ES-I3 (cell line): ENCODE data around the gene DPYSL5.
"Not testable (repeated sequence)": the region's sequence is repeated elsewhere in the genome, so short reads cannot be mapped to it uniquely, and the experiment has no call there.

Source experiments
- H3K36me3 ChIP-seq: 2 replicates; pipeline ENCODE4 v1.6.1; 2013; ENCODE audit warnings: mild to moderate bottlenecking, low read length, control low read depth, moderate library complexity; ENCODE audit not compliant: insufficient read depth
- H3K4me1 ChIP-seq: 2 replicates; pipeline ENCODE4 v1.6.1; 2013; ENCODE audit warnings: mild to moderate bottlenecking, control low read depth, low read length; ENCODE audit not compliant: insufficient read depth
- H3K9ac ChIP-seq: 2 replicates; pipeline ENCODE4 v1.6.1; 2013; ENCODE audit warnings: low read depth, mild to moderate bottlenecking, low read length, moderate library complexity
- H3K9me3 ChIP-seq: 2 replicates; pipeline ENCODE4 v1.6.1; 2013; ENCODE audit warnings: mild to moderate bottlenecking, low read length, moderate library complexity; ENCODE audit not compliant: control insufficient read depth, insufficient read depth

DPYSL5 gene

GRCh38 chr2:26876260-26876659, 28.3 kb downstream of the DPYSL5 start:
- Histone ChIP-seq H3K36me3 (no peaks in the 10 kb centered on the region), H3K9me3 (no peaks in the 10 kb centered on the region), H3K9ac (no peak overlapping the region), H3K4me1 (no peaks in the 10 kb centered on the region)

GRCh38 chr2:26877276-26877675, 29.3 kb downstream of the DPYSL5 start:
- Histone ChIP-seq H3K4me1 (no peaks in the 10 kb centered on the region), H3K9ac (no peak overlapping the region), H3K36me3 (no peaks in the 10 kb centered on the region), H3K9me3 (no peaks in the 10 kb centered on the region)

- H3K4me1 ChIP-seq: no peaks in the 10 kb centered on the region
- H3K9me3 ChIP-seq: no peaks in the 10 kb centered on the region
- no peak overlapping the region for H3K9ac ChIP-seq
- no peaks in the 10 kb centered on the region for H3K36me3 ChIP-seq
Measured at GRCh38 chr2:26880161-26880560, 32.2 kb downstream of the DPYSL5 start.

- Histone ChIP-seq H3K4me1 (no peaks in the 10 kb centered on the region), H3K36me3 (no peaks in the 10 kb centered on the region), H3K9ac (no peak overlapping the region), H3K9me3 (no peaks in the 10 kb centered on the region)
Measured at GRCh38 chr2:26880910-26881435, 33.0 kb downstream of the DPYSL5 start.

- H3K4me1 ChIP-seq: not testable (repeated sequence)
Measured at GRCh38 chr2:26882220-26882619, 34.3 kb downstream of the DPYSL5 start.

GRCh38 chr2:26883956-26884355, 36.0 kb downstream of the DPYSL5 start:
- Histone ChIP-seq H3K36me3 (no peaks in the 10 kb centered on the region), H3K4me1 (no peaks in the 10 kb centered on the region), H3K9ac (no peak overlapping the region), H3K9me3 (no peaks in the 10 kb centered on the region)

More at GRCh38 chr2:26882220-26882619, 34.3 kb downstream of the DPYSL5 start:
- not testable (repeated sequence) for H3K9ac ChIP-seq, H3K9me3 ChIP-seq, H3K36me3 ChIP-seq

GRCh38 chr2:26884486-26884885, 36.6 kb downstream of the DPYSL5 start:
- Histone ChIP-seq H3K9me3 (no peaks in the 10 kb centered on the region), H3K9ac (no peak overlapping the region), H3K4me1 (no peaks in the 10 kb centered on the region), H3K36me3 (no peaks in the 10 kb centered on the region)

- no peaks in the 10 kb centered on the region for H3K9me3 ChIP-seq
- H3K9ac ChIP-seq: no peak overlapping the region
- no peaks in the 10 kb centered on the region for H3K36me3 ChIP-seq
- no peaks in the 10 kb centered on the region for H3K4me1 ChIP-seq
Measured at GRCh38 chr2:26885651-26886329, 37.9 kb downstream of the DPYSL5 start.

- Histone ChIP-seq H3K9ac (no peak overlapping the region), H3K4me1 (no peaks in the 10 kb centered on the region), H3K36me3 (no peaks in the 10 kb centered on the region), H3K9me3 (no peaks in the 10 kb centered on the region)
Measured at GRCh38 chr2:26886736-26887135, 38.8 kb downstream of the DPYSL5 start.

- H3K4me1 ChIP-seq: no peaks in the 10 kb centered on the region
- H3K36me3 ChIP-seq: no peaks in the 10 kb centered on the region
- no peak overlapping the region for H3K9ac ChIP-seq
- H3K9me3 ChIP-seq: no peaks in the 10 kb centered on the region
Measured at GRCh38 chr2:26887151-26887550, 39.2 kb downstream of the DPYSL5 start.

- Histone ChIP-seq H3K9ac (no peak overlapping the region), H3K9me3 (no peaks in the 10 kb centered on the region), H3K36me3 (no peaks in the 10 kb centered on the region), H3K4me1 (no peaks in the 10 kb centered on the region)
Measured at GRCh38 chr2:26889796-26890195, 41.9 kb downstream of the DPYSL5 start.

GRCh38 chr2:26890341-26891000, 42.5 kb downstream of the DPYSL5 start:
- Histone ChIP-seq H3K9ac (no peak overlapping the region), H3K4me1 (no peaks in the 10 kb centered on the region), H3K36me3 (no peaks in the 10 kb centered on the region), H3K9me3 (no peaks in the 10 kb centered on the region)

- H3K9ac ChIP-seq: no peak overlapping the region
- H3K4me1 ChIP-seq: no peaks in the 10 kb centered on the region
- no peaks in the 10 kb centered on the region for H3K9me3 ChIP-seq
- no peaks in the 10 kb centered on the region for H3K36me3 ChIP-seq
Measured at GRCh38 chr2:26892133-26892532, 44.2 kb downstream of the DPYSL5 start.

- H3K4me1 ChIP-seq: no peaks in the 10 kb centered on the region
- H3K36me3 ChIP-seq: no peaks in the 10 kb centered on the region
- H3K9me3 ChIP-seq: no peaks in the 10 kb centered on the region
- no peak overlapping the region for H3K9ac ChIP-seq
Measured at GRCh38 chr2:26892922-26893524, 45.1 kb downstream of the DPYSL5 start.

- Histone ChIP-seq H3K4me1 (no peaks in the 10 kb centered on the region), H3K9ac (no peak overlapping the region), H3K36me3 (no peaks in the 10 kb centered on the region), H3K9me3 (no peaks in the 10 kb centered on the region)
Measured at GRCh38 chr2:26894136-26894535, 46.2 kb downstream of the DPYSL5 start.
